Islet precursor cell (in vitro differentiated cells): ENCODE measurements around the gene SKIC2.
"Not testable (repeated sequence)": the region's sequence is repeated elsewhere in the genome, so short reads cannot be mapped to it uniquely, and the experiment has no call there.

Experiments used
- DNase-seq: peaks from one replicate; pipeline ENCODE4 v3.0.0-alpha.2; 2018

SKIC2 gene

DNA sequence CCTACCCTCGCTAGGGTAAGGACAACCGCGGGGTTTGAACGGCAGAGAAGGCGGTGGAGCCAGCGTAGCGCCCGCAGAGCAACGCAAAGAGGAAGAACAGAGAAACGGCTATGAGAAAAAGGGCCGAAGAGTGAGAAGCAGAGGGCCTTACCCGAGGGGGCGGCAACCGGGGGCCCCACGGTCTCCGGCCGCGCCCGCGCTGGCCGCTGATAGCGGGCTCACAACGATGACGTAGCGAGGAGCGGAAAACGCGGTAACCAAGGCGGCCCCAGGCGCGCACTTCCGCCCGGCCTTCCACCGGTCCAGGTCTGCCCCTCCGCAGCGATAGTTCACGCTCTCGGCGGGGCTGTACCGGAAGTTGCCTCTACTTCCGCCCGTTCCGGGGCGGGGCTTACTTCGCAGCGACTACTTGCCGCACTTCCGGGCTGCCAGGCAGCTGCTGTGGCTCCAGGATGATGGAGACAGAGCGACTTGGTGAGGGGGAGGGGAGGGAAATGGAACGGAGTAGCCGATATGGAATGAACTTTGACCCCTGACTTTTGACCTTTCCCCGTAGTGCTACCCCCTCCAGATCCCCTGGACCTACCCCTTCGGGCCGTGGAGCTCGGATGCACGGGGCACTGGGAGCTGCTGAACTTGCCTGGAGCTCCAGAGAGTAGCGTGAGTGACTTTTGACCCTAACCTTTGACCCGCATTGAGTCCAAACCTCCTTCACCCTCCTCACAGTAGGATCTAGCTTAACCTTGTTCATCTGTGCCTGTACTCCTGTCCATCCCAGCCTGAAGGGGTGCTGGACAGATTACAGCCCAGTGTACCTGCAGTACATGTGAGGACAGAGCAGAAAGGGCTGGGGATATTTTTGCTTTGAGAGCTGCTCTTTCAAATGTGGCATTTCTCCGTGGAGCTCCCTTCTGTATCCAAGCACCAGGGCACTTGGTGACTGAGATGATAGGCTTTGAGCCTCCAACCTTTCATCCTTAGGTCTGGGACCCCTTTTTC lies at the start of gene SKIC2, which contains the start of gene NELFE:
Gene SKIC2, plus strand, starts transcription at position 435 of the 999 bp plus-strand sequence. Its CDS starts 18 bp downstream, at position 453.
Gene NELFE, minus strand, starts transcription at position 231 of the 999 bp plus-strand sequence. CDS start 525 bp downstream, outside the sequence.
- DNase-seq, result peak; percentile 99

DNA sequence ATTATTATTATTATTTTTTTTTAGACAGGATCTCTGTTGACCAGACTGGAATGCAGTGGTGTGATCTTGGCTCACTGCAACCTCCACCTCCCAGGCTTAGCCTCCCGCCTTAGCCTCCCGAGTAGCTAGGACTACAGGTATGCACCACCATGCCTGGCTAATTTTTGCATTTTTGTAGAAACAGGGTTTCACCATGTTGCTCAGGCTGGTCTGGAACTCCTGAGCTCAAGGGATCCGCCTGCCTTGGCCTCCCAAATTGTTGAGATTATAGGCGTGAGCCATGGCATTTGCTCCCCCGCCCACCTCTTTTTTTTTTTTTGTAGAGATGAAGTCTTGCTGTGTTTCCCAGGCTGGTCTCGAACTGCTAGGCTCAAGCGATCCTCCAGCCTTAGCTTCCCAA lies 49.7 kb upstream of the SKIC2 start:
- DNase-seq, result not testable (repeated sequence)

DNA sequence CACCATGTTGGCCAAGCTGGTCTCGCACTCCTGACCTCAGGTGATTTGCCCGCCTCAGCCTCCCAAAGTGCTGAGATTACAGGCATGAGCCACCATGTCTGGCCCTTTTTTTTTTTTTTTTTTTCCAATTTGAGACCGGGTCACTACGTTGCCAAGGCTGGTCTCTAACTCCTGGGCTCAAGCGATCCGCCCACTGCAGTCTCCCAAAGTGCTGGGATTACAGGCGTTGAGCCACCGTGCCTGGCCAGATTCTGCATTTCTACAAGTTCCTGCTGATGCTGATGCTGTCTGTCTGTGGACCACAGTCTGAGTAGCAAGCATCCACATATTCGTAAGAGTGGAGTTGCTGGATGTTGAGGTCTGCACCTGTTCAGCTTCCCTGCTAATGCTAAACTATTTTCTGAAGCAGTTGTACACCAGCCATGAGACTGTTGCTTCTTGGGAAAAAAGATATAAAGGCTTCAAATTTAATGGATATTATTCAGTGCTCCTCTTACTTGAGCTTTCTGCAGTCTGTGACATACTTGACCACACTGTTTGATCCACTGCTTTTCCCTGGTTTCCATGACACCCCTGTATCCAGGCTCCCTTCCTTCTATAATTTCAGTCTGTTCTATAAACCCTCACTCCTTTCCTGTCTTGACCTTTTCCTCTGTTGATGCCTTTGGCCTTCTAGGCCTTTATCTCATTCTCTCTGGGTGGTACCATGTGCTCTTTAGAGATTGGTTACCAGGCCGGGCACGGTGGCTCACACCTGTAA lies 47.0 kb upstream of the SKIC2 start:
- DNase-seq, result no peak

DNA sequence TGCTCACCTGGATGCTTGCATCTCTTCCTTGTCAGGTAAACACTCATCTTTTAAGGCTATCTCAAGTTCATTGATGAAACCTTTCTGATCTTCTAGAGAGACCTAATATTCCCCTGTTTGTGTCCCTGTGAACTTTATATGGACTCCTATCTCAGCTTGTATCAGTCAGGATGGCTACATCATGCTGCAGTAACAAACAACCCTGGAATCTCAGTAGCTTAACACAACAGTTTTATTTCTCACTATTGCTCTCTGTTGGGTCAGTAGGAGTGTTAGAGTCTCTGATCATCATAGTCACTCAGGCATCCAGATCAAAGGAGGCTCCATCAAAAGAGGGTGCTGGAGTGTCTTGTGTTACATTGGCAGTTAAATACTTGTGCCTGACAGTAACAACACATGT lies 43.6 kb upstream of the SKIC2 start:
- DNase-seq, result no peak

DNA sequence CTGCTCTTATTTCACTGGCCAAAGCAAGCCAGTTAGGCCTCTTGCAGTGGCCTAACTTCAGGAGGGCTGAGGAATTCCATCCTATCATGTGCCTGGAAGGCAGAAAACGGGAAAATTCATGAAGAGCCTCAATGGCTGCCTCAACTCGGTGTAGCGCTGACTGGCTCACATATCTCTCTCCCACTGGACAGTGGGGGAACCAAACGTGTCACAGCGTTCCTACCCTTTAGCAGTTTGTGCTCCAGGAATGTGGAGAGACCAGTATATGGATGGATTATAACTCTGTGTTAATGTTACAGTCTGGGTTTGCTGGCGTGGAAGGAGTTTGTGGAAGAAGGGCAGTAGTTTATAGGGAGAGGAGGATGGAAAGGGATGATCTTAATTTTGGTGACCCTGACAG lies 43.2 kb upstream of the SKIC2 start:
- DNase-seq, result no peak

DNA sequence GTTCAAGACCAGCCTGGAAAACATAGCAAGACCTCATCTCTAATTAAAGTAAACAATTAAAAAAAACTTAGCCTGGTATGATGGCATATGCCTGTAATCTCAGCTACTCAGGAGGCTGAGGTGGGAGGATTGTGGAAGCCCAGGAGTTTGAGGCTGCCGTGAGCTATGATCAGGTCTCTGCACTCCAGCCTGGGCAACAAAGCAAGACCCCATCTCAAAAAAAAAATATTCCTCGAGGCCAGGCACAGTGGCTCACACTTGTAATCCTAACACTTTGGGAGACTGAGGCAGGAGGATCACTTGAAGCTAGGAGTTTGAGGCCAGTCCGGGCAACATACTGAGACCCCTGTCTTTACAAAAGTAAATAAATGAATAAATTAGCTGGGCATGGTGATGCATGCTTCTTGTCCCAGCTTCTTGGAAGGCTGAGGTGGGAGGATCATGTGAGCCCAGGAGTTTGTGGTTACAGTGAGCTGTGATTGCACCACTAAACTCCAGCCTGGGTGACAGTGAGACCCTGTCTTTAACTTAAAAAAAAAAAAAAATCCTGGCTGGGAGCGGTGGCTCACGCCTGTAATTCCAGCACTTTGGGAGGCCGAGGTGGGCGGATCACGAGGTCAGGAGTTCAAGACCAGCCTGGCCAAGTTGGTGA lies 40.8 kb upstream of the SKIC2 start:
- no peak for DNase-seq

DNA sequence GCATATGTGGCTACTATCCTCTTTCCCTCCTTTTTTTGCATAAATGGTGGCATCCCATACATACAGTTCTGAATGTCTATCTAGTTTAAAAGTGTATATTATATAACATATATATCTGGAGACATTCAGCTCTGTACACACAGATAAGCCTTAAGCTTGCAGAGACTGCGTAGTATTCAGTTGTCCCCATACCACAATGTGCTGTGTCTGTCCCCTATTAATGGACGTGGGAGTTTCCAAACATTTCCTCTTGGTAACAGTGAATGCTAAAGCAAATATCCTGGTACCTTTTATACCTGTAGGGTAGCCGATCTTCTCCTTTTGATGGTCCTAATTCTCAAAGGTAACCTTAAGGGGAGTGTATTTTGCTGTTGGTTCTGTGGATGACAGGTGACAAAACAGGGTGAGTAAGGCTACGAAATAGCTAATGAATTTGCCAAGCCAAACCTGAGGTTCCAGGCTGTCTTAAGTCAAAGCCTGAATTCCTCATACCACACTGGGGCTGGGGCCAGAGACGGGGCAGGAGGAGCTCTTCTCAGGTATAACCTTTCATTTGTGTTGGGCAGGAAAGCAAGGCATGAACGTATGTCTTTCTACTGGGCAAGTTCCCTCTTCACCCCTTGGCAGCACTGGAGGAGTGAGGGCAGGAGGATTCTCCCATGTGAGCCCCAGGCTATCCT lies 39.2 kb upstream of the SKIC2 start:
- no peak for DNase-seq

DNA sequence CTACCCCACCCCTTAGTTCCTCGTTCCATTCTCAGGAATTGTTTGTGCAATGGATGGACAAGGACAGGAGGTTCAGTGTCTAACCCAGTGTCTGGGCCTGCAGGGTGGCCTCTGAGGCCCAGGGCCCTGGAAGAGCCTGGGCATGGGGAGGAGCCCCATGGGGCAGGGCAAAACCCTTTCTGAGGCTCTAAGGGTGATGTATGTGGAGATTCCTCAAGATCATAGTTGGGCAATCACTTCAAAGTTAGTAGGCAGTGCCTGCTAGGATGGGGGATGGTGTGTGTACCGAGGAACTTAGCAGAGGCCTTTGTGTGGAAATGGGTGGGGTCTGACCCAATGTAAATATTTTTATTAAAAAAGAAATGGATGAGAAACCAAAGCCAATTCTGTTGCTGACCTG lies 38.2 kb upstream of the SKIC2 start:
- no peak for DNase-seq

DNA sequence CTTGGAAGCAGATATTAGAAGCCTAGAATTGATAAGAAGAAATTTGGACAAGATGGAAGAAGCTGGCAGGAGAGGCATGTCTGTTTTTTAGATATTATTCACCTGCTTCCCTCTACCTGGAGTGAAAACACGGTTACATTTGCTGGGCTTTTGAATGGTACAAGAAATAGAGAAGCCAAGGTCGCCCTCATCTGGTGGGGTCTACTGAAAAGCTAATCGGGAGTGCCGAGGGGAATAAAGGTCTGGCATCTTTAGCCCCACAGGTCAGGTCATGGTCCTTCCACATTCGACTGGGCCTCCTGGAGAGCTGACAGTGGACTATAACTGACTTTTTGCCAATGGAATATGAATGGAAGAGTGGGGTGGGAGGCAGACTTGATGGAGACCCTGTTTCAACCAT lies 36.0 kb upstream of the SKIC2 start:
- no peak for DNase-seq

DNA sequence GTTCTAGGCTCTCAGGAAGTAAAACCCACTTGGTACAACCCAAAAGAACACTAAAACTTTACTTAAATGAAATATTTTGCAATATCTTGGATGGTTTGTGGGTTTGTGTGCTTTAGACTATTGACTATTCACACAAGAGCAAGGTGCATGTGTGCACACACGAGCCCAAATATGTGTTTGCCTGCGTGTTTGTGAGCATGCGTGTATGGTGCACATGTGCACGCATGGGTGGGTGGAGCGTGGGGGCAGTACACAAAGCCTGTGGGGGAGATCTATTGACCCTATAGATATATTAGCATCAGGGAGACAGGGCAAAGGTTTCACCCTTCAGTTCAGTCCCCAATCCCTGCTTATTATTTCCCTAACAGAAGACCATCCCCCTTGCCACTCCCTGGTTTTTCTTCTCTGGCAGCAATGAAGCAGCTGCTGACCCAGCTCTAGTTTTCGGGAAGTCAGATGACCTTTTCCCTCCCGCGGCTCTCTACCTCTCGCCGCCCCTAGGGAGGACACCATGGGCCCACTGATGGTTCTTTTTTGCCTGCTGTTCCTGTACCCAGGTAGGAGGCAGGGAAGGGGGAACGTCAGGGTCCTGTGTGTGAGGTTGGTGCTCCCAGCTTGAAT lies 31.6 kb upstream of the SKIC2 start, which contains the start of gene C2:
Gene C2, plus strand, starts transcription at position 476 of the 621 bp plus-strand sequence. Its CDS starts 36 bp downstream, at position 512.
- no peak for DNase-seq

DNA sequence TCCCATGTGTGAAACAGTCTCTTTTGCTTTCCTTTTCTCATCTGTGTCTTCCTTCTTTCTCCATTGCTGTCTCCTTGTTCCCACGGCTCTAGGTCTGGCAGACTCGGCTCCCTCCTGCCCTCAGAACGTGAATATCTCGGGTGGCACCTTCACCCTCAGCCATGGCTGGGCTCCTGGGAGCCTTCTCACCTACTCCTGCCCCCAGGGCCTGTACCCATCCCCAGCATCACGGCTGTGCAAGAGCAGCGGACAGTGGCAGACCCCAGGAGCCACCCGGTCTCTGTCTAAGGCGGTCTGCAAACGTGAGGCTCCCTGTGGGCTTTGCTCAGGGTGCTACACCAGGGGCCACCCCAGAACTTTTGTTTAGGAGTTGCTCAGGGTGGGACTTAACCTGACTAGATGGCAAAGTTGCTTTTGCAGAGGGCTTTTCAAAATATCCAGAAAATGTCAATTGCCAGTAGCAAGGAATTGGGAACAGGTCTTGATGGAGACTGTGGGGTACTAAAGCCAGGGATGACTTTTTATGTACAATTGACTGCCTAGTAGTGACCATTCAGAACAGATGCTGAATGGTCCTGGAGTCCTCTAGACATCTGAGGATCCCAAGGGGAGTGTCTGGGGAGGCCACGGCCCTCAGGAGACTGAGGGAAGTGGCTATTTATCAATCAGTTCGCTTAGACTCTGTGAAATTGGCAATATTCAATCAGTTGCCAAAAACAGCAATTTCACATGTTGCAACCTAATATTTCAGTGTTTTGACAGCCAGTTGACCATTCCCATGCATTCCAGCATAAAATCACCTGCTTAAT lies 30.9 kb upstream of the SKIC2 start:
- no peak for DNase-seq

DNA sequence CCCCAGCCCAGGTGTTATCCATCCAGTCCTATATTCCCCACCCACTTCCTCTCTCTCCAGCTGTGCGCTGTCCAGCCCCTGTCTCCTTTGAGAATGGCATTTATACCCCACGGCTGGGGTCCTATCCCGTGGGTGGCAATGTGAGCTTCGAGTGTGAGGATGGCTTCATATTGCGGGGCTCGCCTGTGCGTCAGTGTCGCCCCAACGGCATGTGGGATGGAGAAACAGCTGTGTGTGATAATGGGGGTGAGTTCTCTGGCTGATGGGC lies 30.4 kb upstream of the SKIC2 start:
- DNase-seq, result no peak

DNA sequence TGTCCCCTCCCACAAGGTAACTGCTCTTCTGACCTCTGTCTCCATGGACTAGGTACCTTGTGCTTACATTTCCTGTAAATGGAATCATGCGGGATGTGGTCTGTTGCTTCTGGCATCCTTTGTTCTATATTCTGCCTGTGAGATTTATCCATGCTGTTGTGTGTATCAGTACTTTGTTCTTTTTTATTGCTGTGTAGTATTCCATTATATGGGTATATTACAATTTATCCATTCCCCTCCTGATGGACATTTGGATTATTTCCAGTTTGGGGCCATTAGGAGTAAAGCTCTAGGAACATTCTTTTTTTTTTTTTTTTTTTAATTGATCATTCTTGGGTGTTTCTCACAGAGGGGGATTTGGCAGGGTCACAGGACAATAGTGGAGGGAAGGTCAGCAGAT lies 28.0 kb upstream of the SKIC2 start:
- DNase-seq, result no peak

DNA sequence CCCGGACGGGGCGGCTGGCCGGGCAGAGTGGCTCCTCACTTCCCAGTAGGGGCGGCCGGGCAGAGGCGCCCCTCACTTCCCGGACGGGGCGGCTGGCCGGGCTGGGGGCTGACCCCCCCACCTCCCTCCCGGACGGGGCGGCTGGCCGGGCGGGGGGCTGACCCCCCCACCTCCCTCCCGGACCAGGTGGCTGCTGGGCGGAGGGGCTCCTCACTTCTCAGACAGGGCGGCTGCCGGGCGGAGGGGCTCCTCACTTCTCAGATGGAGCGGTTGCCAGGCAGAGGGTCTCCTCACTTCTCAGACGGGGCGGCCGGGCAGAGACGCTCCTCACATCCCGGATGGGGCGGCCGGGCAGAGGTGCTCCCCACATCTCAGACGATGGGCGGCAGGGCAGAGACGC lies 26.8 kb upstream of the SKIC2 start:
- DNase-seq, result not testable (repeated sequence)

DNA sequence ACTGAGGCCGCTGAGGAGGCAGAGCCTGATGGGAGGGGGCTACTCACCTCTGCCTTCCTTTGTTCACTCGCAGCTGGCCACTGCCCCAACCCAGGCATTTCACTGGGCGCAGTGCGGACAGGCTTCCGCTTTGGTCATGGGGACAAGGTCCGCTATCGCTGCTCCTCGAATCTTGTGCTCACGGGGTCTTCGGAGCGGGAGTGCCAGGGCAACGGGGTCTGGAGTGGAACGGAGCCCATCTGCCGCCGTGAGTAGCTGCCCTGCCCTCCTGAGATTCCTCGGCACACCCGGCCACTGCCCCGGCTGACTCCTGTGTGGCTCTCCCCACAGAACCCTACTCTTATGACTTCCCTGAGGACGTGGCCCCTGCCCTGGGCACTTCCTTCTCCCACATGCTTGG lies 25.4 kb upstream of the SKIC2 start:
- no peak for DNase-seq

DNA sequence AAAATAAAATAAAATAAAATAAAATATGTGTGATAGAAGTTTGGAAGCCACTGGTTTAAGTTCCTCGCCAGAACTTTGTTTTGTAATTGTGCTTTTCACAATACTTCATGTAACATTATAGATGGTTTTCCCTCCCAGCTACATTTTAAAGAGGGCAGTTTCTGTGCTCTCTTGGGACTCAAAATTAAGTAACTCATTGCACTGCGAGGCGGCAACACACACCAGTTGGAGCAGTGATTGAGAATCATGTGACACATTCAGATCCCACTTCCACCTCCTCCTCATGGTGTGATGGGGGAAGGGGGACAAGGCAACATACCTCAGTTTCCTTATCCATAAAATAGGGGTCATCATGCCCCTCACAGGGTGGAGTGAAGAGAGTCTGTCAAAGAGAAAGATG lies 24.0 kb upstream of the SKIC2 start:
- DNase-seq, result no peak

DNA sequence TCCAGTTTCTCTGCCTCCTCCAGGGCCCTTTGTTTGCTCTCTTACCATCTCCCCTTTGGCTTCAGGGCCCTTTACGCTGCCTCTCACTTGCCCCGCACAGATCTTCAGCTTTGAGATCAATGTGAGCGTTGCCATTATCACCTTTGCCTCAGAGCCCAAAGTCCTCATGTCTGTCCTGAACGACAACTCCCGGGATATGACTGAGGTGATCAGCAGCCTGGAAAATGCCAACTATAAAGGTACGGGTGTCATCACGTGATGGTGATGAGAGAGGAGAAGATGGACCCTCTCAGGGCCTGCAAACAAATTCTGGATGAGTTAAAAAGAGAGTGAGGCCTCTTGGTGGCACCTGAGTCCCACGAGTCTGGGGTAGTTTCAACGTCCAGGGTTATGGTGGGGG lies 23.2 kb upstream of the SKIC2 start:
- DNase-seq, result no peak

DNA sequence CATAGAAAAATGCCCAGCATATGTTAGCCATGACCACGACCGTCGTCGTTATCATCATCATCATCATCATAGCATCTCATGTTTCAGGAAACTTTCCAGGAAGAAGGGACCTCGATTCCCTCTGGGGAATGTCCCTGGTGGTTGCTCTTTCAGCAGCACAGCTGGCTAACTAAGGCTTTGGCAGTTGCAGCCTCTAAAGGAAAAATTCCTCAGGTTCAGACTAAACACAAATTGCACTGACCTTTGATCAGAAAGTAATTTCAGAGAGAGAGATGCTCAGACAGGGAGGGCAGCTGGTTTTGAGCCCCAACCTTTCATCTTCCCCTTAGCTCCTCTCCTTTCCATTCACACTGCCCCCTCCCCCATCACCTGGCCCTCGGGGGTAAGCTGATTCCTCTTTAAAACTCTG lies 18.7 kb upstream of the SKIC2 start:
- DNase-seq, result no peak

DNA sequence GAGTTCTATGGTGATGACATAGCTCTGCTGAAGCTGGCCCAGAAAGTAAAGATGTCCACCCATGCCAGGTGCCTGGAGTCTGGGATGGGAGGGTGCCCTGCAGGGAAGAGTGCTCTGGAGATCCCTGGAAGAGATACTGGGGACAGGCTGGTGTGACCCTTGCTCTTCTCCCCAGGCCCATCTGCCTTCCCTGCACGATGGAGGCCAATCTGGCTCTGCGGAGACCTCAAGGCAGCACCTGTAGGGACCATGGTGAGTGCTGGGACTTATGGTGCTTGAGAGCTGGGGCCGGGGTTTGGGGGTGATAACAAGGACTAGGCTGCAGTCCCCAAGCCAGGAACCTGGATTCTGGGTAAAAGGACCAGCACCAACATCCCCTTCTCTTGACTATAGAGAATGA lies 15.2 kb upstream of the SKIC2 start:
- DNase-seq, result no peak

DNA sequence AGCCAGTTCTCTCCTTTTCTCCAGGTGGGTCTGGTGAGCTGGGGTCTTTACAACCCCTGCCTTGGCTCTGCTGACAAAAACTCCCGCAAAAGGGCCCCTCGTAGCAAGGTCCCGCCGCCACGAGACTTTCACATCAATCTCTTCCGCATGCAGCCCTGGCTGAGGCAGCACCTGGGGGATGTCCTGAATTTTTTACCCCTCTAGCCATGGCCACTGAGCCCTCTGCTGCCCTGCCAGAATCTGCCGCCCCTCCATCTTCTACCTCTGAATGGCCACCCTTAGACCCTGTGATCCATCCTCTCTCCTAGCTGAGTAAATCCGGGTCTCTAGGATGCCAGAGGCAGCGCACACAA lies 13.8 kb upstream of the SKIC2 start:
- no peak for DNase-seq
